K562 (cell line): Measurements from ENCODE around the gene DAPP1.

Source experiments
- KLF1 ChIP-seq: fragments of 450-650 bp; IDR thresholded peaks from 2 replicates; pipeline ENCODE4 v1.6.1; 2016; ENCODE audit warnings: missing genetic modification characterization, missing compliant biosample characterization
- NFYB ChIP-seq: IDR thresholded peaks from 2 replicates; pipeline ENCODE4 v1.6.1; 2011; ENCODE audit warnings: mild to moderate bottlenecking, moderate library complexity; ENCODE audit not compliant: insufficient read length; ENCODE audit errors: extremely low read depth
- POLR2AphosphoS5 ChIP-seq: IDR thresholded peaks from 2 replicates; pipeline ENCODE4 v1.6.1; 2011; ENCODE audit warnings: mild to moderate bottlenecking, low read depth, low read length, moderate library complexity; ENCODE audit not compliant: control insufficient read depth, insufficient read depth
- TAF1 ChIP-seq: IDR thresholded peaks from 2 replicates; pipeline ENCODE4 v1.6.1; 2011; ENCODE audit warnings: mild to moderate bottlenecking, low read length, moderate library complexity; ENCODE audit not compliant: insufficient read depth, control insufficient read depth, severe bottlenecking; ENCODE audit errors: extremely low read depth
- TCF7 ChIP-seq: sonication (generic); IDR thresholded peaks from 2 replicates; pipeline ENCODE4 v1.6.1; 2016; ENCODE audit warnings: antibody characterized with exemption, borderline replicate concordance
- ZNF184 ChIP-seq: sonication (generic); formaldehyde crosslinking; IDR thresholded peaks from 2 replicates; pipeline ENCODE4 v1.5.0; 2020; ENCODE audit warnings: missing genetic modification reagents
- ZNF76 ChIP-seq: fragments of 250-450 bp; sonication (Bioruptor Pico); IDR thresholded peaks from 2 replicates; pipeline ENCODE4 v1.4.0; 2020; ENCODE audit warnings: mild to moderate bottlenecking, moderate library complexity, borderline replicate concordance
- ZNF79 ChIP-seq: fragments of 250-450 bp; sonication (Bioruptor Pico); IDR thresholded peaks from 2 replicates; pipeline ENCODE4 v1.4.0; 2020; ENCODE audit warnings: low read depth, mild to moderate bottlenecking, moderate library complexity
- TF ChIP-seq, protein P1 (sequence below), 3 experiments: IDR thresholded peaks in 2 of 3; conservative IDR thresholded peaks in 1 of 3; 2 replicates each; pipeline ENCODE4 v1.5.1; 2011 to 2012; ENCODE audit warnings: low read length in 3 of 3, mild to moderate bottlenecking in 3 of 3, control low read depth in 2 of 3, improper control_type of control experiment in 1 of 3, inconsistent platforms in 1 of 3, low read depth in 1 of 3, mixed read lengths in 1 of 3, moderate library complexity in 1 of 3; ENCODE audit not compliant: insufficient read depth in 2 of 3

- TF ChIP-seq POLR2AphosphoS5: no peak
- no peak for TF ChIP-seq KLF1 (tag)
- no peak for TF ChIP-seq TCF7
- no peak for TF ChIP-seq ZNF76 (CRISPR knock-in tag)
- no peak for TF ChIP-seq NFYB
- TF ChIP-seq, protein P1, sequence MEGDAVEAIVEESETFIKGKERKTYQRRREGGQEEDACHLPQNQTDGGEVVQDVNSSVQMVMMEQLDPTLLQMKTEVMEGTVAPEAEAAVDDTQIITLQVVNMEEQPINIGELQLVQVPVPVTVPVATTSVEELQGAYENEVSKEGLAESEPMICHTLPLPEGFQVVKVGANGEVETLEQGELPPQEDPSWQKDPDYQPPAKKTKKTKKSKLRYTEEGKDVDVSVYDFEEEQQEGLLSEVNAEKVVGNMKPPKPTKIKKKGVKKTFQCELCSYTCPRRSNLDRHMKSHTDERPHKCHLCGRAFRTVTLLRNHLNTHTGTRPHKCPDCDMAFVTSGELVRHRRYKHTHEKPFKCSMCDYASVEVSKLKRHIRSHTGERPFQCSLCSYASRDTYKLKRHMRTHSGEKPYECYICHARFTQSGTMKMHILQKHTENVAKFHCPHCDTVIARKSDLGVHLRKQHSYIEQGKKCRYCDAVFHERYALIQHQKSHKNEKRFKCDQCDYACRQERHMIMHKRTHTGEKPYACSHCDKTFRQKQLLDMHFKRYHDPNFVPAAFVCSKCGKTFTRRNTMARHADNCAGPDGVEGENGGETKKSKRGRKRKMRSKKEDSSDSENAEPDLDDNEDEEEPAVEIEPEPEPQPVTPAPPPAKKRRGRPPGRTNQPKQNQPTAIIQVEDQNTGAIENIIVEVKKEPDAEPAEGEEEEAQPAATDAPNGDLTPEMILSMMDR (IDR thresholded peaks at IDR 0.05 in 2 of 3, conservative IDR thresholded peaks at IDR 0.05 in 1 of 3; ENCODE audit: insufficient read depth in 2 of 3, low read depth in 1 of 3, low read length in 3 of 3): no peak
- no peak for TF ChIP-seq TAF1
- TF ChIP-seq ZNF79 (CRISPR knock-in tag): no peak
- no peak for TF ChIP-seq ZNF184
Measured at GRCh38 chr4:99852199-99852749, 35.6 kb downstream of the DAPP1 start.
